ENCODE measurements around the gene CCBE1. TPM values are rescaled to one million over a fixed set of nuclear protein-coding genes. Genes with fewer than 3 reads are reported as not detected.

The CCBE1 gene
- total RNA-seq, 1 donor from 2014 or later, result 1.2 TPM

DNA sequence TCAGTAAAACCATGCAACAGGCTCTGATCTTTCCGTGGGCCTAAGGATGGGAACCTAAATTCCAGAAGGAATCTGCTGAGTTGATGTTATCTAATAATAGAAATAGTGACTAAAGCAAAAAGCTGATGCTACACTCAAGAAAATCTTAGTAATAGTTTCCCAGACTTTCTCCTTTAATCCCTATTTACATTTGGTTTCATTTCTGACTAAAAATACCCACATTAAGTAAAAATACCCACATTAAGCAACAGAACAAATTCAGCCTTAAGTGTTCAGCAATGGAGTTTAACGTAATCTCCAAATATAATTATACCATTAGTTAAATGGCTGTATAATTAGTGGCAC is 50.3 kb downstream of the CCBE1 start:
- TF ChIP-seq, protein P1, sequence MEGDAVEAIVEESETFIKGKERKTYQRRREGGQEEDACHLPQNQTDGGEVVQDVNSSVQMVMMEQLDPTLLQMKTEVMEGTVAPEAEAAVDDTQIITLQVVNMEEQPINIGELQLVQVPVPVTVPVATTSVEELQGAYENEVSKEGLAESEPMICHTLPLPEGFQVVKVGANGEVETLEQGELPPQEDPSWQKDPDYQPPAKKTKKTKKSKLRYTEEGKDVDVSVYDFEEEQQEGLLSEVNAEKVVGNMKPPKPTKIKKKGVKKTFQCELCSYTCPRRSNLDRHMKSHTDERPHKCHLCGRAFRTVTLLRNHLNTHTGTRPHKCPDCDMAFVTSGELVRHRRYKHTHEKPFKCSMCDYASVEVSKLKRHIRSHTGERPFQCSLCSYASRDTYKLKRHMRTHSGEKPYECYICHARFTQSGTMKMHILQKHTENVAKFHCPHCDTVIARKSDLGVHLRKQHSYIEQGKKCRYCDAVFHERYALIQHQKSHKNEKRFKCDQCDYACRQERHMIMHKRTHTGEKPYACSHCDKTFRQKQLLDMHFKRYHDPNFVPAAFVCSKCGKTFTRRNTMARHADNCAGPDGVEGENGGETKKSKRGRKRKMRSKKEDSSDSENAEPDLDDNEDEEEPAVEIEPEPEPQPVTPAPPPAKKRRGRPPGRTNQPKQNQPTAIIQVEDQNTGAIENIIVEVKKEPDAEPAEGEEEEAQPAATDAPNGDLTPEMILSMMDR (IDR thresholded peaks at IDR 0.05; ENCODE audit: unreplicated experiment), result no peak
- H3K4me3 Mint-ChIP-seq (ENCODE audit: unreplicated experiment), result no peak overlapping the region
- peaks cover 7% of the 10 kb centered on the region for H3K27me3 Mint-ChIP-seq (ENCODE audit: unreplicated experiment)
- H3K27ac Mint-ChIP-seq (ENCODE audit: unreplicated experiment), result no peak overlapping the region
- H3K36me3 Mint-ChIP-seq (ENCODE audit: low read depth, unreplicated experiment), result no peaks in the 10 kb centered on the region
- no peaks in the 10 kb centered on the region for H3K4me1 Mint-ChIP-seq (ENCODE audit: unreplicated experiment)
- no peak for DNase-seq (ENCODE audit: low spot score)
- no peaks in the 10 kb centered on the region for H3K9me3 Mint-ChIP-seq (ENCODE audit: unreplicated experiment)

DNA sequence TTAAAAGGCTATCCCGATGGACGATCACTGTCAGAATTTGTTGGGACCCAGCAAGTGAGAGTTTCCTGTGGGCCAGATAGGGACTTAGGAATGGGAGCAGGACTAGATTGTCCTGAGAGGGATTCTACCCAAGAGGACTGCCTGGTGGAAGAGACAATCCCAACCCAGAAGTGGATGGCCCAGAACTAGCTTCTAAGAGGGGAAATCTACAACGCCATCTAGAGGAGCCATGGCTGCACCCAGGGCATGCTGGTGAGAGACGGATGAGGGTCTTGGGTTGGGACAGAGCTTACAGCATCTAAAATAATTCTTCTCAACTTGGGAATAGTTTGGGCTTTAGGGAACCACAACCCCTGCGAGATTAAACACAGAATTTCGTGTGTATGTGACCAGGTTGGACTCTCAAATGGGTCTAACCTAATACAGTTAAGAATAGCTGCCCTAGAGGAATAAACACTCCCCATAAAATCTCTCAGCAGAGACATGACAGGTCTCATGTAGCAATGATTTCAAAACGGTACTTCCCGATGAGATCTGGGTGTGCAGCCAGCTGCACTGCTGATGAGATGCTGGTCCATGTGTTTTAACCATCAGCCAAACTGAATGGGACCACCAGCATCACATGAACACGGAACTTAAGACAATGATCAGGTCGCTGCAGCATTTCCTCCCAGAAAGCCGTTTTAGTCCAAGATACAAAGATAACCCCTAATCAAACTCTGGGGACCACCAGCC is 50.8 kb downstream of the CCBE1 start:
- Mint-ChIP-seq H3K27ac (ENCODE audit: unreplicated experiment) (no peak overlapping the region), H3K4me3 (ENCODE audit: unreplicated experiment) (no peak overlapping the region), H3K36me3 (ENCODE audit: low read depth, unreplicated experiment) (no peaks in the 10 kb centered on the region), H3K4me1 (ENCODE audit: unreplicated experiment) (no peaks in the 10 kb centered on the region), H3K9me3 (ENCODE audit: unreplicated experiment) (no peaks in the 10 kb centered on the region), H3K27me3 (ENCODE audit: unreplicated experiment) (peaks cover 7% of the 10 kb centered on the region)
- TF ChIP-seq, protein P1 (IDR thresholded peaks at IDR 0.05; ENCODE audit: unreplicated experiment), result no peak
- DNase-seq (ENCODE audit: low spot score), result no peak

DNA sequence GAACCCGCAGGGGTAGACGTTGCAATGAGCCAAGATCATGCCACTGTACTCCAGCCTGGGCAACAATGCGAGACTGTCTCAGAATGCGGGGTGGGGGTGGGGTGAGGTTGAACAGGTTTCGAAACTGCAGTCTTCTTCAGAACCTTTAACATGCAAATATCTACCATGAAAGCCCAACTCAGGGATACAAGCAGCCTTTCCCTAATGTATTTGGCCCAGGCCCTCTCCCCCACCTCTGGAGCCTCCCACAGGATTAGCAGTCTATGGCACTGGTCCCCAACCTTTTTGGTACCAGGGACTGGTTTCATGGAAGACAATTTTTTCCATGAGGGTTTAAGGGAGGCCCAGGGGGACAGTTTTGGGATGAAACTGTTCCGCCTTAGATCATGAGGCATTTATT is 53.5 kb downstream of the CCBE1 start:
- Mint-ChIP-seq H3K4me1 (ENCODE audit: unreplicated experiment) (no peaks in the 10 kb centered on the region), H3K27me3 (ENCODE audit: unreplicated experiment) (peaks cover 5% of the 10 kb centered on the region), H3K9me3 (ENCODE audit: unreplicated experiment) (no peaks in the 10 kb centered on the region), H3K36me3 (ENCODE audit: low read depth, unreplicated experiment) (no peaks in the 10 kb centered on the region), H3K4me3 (ENCODE audit: unreplicated experiment) (no peak overlapping the region), H3K27ac (ENCODE audit: unreplicated experiment) (no peak overlapping the region)
- DNase-seq (ENCODE audit: low spot score), result no peak
- TF ChIP-seq, protein P1 (IDR thresholded peaks at IDR 0.05; ENCODE audit: unreplicated experiment), result no peak

DNA sequence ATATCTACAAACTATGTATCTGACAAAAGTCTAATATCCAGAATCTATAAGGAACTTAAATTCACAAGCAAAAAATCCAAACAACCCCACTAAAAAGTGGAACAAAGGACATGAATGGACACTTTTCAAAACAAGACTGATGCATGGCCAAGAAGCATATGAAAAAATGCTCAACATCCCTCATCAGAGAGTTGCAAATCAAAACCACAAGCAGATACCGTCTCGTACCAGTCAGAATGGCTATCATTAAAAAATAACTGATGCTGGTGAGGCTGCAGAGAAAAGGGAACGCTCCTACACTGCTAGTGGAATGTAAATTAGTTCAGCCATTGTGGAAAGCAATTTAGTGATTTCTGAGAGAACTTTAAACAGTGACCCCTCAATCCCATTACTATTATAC is 56.5 kb downstream of the CCBE1 start:
- no peaks in the 10 kb centered on the region for H3K27me3 Mint-ChIP-seq (ENCODE audit: unreplicated experiment)
- no peak for DNase-seq (ENCODE audit: low spot score)

DNA sequence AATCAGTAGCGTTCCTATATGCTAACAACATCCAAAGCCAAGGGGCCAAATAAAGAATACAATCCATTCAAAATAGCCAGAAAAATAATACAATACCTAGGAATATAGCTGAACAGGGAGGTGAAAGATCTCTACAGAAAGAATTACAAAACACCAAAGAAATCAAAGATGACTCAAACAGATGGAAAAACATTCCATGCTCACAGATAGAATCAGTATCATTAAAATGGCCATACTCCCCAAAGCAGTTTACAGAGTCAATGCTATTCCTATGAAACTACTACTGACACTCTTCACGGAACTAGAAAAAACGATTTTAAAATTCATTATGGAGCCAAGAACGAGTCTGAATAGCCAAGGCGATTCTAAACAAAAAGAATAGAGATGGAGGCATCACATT is 57.4 kb downstream of the CCBE1 start:
- TF ChIP-seq, protein P1 (IDR thresholded peaks at IDR 0.05; ENCODE audit: unreplicated experiment), result no peak
- no peaks in the 10 kb centered on the region for H3K9me3 Mint-ChIP-seq (ENCODE audit: unreplicated experiment)
- H3K27ac Mint-ChIP-seq (ENCODE audit: unreplicated experiment), result no peak overlapping the region

More for the DNA sequence above, 56.5 kb downstream of the CCBE1 start:
- H3K27ac Mint-ChIP-seq (ENCODE audit: unreplicated experiment), result no peak overlapping the region
- H3K36me3 Mint-ChIP-seq (ENCODE audit: low read depth, unreplicated experiment), result no peaks in the 10 kb centered on the region
- H3K9me3 Mint-ChIP-seq (ENCODE audit: unreplicated experiment), result no peaks in the 10 kb centered on the region
- H3K4me1 Mint-ChIP-seq (ENCODE audit: unreplicated experiment), result no peaks in the 10 kb centered on the region
- no peak overlapping the region for H3K4me3 Mint-ChIP-seq (ENCODE audit: unreplicated experiment)
- TF ChIP-seq, protein P1 (IDR thresholded peaks at IDR 0.05; ENCODE audit: unreplicated experiment), result no peak

More for the DNA sequence above, 57.4 kb downstream of the CCBE1 start:
- DNase-seq (ENCODE audit: low spot score), result no peak
- Mint-ChIP-seq H3K27me3 (ENCODE audit: unreplicated experiment) (no peaks in the 10 kb centered on the region), H3K4me1 (ENCODE audit: unreplicated experiment) (no peaks in the 10 kb centered on the region), H3K4me3 (ENCODE audit: unreplicated experiment) (no peak overlapping the region), H3K36me3 (ENCODE audit: low read depth, unreplicated experiment) (no peaks in the 10 kb centered on the region)
